Left lung (tissue), 10 donors: ENCODE data around the gene R3HDM2. TPM values are rescaled to one million over a fixed set of nuclear protein-coding genes. Genes with fewer than 3 reads are reported as not detected.
A peak's percentile ranks its signal among the peaks of the same experiment; 100 is the strongest.
"Not testable (repeated sequence)": the region's sequence is repeated elsewhere in the genome, so short reads cannot be mapped to it uniquely, and the experiment has no call there.

Experiments
- ATAC-seq: fragments of 200-7000 bp; cut with Tn5 transposase; one replicate; pipeline ENCODE4 v1.9.1; 2020; ENCODE audit warnings: moderate library complexity
- DNase-seq, 4 donors: peaks; one replicate each; pipeline ENCODE4 v3.0.0-alpha.2; 2013 to 2020
- H3K27ac ChIP-seq, 2 donors: fragments of 200-600 bp; sonication (generic) in 1 of 2; one replicate each; pipeline versions ENCODE4 v1.5.0 to v1.8.0; 2020 to 2021
- H3K27me3 ChIP-seq, 2 donors: fragments of 200-600 bp; sonication (generic) in 1 of 2; one replicate each; pipeline versions ENCODE4 v1.5.0 to v1.8.0; 2020 to 2021
- H3K36me3 ChIP-seq, 2 donors: fragments of 200-600 bp; sonication (generic) in 1 of 2; one replicate each; pipeline versions ENCODE4 v1.5.0 to v1.8.0; 2020 to 2021
- H3K4me1 ChIP-seq, 2 donors: fragments of 200-600 bp; one replicate each; pipeline ENCODE4 v1.8.0; 2021
- H3K4me3 ChIP-seq, 2 donors: fragments of 200-600 bp; sonication (generic) in 1 of 2; one replicate each; pipeline versions ENCODE4 v1.5.0 to v1.8.0; 2020 to 2021; ENCODE audit warnings: mild to moderate bottlenecking in 1 of 2
- H3K9me3 ChIP-seq, 2 donors: fragments of 200-600 bp; sonication (generic) in 1 of 2; one replicate each; pipeline versions ENCODE4 v1.5.0 to v1.8.0; 2020 to 2021
- intact Hi-C, 2 donors: fragments of 100-400 bp; cut with DNase I; formaldehyde crosslinking; loops; one replicate each; pipeline versions ENCODE4 v1.11.2 to v1.14.2; 2022
- polyA plus RNA-seq, 6 donors: library from polyadenylated mRNA; unstranded; fragments of 120-200 nt; gene quantifications; one replicate each; pipeline ENCODE4 v1.2.1, GENCODE V29; 2013; ENCODE audit not compliant: insufficient read length in 6 of 6
- total RNA-seq, 2 donors: library from RNA; stranded (reverse); fragmentation: NEBNext Ultra II Directional; extraction: Animal tissue kit (Norgen Biotek cat#: 25700); gene quantifications; one replicate each; pipeline ENCODE4 v1.2.1, GENCODE V29; 2021
- TF ChIP-seq, protein P1 (sequence below), 2 donors: fragments of 200-600 bp; sonication (generic) in 1 of 2; IDR thresholded peaks; one replicate each; pipeline versions ENCODE4 v1.5.0 to v1.8.0; 2021; ENCODE audit warnings: antibody characterized with exemption in 2 of 2
- donor health status: DM: no; HTN: yes; CAD: no.
- donor health status: DM: no; HTN: no; CAD: no.

R3HDM2 gene
- total and polyA plus RNA-seq, 8 donors = 52.4 to 92.3 (median 79.8) TPM

DNA sequence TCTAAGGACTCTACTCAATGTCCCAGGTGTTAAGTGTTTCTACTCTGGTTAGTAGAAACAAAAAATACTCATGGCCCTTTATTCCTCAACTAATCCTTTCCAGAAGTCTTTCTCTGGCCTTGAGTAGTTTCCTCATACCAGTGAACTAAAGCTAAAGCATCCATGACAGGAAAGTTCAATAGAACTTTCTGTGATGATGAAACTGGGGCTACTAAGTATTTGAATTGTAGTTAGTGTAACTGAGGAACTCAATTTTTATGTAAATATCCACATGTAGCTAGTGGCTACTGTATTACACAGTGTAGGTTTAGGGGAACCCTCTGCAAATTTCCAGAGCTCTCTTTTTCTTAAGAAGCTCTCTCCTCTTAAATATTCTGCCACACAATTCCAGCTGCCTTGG, 63.7 kb downstream of the R3HDM2 start:
- no peaks in the 10 kb centered on the region for H3K36me3 ChIP-seq
- peaks cover 0 to 2% of the 10 kb centered on the region in 2 donors for H3K4me1 ChIP-seq
- H3K27me3 ChIP-seq = no peaks in the 10 kb centered on the region
- DNase-seq (no peak), ATAC-seq (peak; percentile 20)
- intact Hi-C loops = no loop called here
- peaks cover 0 to 6% of the 10 kb centered on the region in 2 donors for H3K9me3 ChIP-seq
- TF ChIP-seq, protein P1, sequence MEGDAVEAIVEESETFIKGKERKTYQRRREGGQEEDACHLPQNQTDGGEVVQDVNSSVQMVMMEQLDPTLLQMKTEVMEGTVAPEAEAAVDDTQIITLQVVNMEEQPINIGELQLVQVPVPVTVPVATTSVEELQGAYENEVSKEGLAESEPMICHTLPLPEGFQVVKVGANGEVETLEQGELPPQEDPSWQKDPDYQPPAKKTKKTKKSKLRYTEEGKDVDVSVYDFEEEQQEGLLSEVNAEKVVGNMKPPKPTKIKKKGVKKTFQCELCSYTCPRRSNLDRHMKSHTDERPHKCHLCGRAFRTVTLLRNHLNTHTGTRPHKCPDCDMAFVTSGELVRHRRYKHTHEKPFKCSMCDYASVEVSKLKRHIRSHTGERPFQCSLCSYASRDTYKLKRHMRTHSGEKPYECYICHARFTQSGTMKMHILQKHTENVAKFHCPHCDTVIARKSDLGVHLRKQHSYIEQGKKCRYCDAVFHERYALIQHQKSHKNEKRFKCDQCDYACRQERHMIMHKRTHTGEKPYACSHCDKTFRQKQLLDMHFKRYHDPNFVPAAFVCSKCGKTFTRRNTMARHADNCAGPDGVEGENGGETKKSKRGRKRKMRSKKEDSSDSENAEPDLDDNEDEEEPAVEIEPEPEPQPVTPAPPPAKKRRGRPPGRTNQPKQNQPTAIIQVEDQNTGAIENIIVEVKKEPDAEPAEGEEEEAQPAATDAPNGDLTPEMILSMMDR (IDR thresholded peaks at IDR 0.05) = no peak
- no peak overlapping the region for H3K4me3 ChIP-seq
- no peak overlapping the region for H3K27ac ChIP-seq

DNA sequence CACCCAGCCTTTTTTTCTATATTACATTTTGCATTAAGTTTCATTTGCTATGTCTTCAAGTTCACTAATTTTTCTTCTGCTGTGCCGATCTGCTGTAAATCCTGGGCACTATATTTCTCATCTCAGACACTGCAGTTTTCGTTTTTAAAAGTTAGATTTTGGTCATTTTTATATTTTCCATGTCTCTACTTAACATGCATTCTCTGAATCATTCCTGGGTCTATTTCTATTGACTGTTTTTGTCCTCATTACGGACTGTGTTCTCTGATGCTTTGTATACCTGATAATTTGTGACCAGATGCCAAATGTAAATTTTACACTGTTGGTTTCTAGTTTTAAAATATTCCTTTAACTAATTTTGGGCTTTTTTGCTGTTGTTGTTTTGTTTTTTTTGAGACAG, 64.5 kb downstream of the R3HDM2 start:
- no peaks in the 10 kb centered on the region for H3K27me3 ChIP-seq
- ATAC-seq (no peak), DNase-seq (no peak)
- TF ChIP-seq, protein P1 (IDR thresholded peaks at IDR 0.05) = no peak
- intact Hi-C loops = no loop called here
- H3K36me3 ChIP-seq = no peaks in the 10 kb centered on the region
- no peak overlapping the region for H3K4me3 ChIP-seq
- H3K9me3 ChIP-seq = peaks cover 0 to 6% of the 10 kb centered on the region in 2 donors
- no peaks in the 10 kb centered on the region for H3K4me1 ChIP-seq
- H3K27ac ChIP-seq = no peak overlapping the region

DNA sequence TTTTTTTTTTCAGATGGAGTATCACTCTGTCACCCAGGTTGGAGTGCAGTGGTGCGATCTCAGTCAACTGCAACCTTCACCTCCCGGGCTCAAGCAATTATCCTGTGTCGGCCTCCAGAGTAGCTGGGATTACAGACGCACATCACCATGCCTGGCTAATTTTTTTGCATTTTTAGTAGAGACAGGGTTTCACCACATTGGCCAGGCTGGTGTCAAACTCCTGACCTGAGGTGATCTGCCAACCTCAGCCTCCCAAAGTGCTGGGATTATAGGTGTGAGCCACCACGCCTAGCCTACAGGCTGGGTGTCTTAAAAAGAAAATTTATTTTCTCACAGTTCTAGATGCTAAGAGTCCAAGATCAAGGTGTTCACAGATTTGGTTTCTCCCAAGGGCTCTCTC, 66.7 kb downstream of the R3HDM2 start:
- H3K27me3 ChIP-seq, H3K9me3 ChIP-seq, DNase-seq, H3K4me1 ChIP-seq, H3K36me3 ChIP-seq, intact Hi-C loops, H3K27ac ChIP-seq, ATAC-seq, H3K4me3 ChIP-seq: not testable (repeated sequence)

DNA sequence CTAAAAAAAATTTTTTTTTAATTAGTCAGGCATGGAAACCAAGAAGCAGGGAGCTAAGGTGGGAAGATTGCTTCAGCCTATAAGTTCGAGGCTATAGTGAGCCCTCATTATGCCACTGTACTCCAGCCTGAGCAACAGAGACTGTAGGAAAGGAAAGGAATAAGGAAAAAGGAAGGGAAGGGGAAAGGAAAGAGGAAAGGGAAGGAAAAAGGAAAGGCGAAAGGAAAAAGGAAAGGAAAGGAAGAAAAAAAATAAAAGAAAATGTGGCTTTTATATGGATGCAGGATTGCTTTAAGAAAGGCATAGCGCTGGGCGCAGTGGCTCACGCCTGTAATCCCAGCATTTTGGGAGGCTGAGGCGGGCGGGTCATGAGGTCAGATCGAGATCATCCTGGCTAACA, 70.4 kb downstream of the R3HDM2 start:
- no peaks in the 10 kb centered on the region for H3K4me1 ChIP-seq
- H3K27me3 ChIP-seq = no peaks in the 10 kb centered on the region
- no peak overlapping the region for H3K4me3 ChIP-seq
- no peak for DNase-seq
- TF ChIP-seq, protein P1 (IDR thresholded peaks at IDR 0.05) = no peak
- H3K27ac ChIP-seq = no peak overlapping the region
- peaks cover 0 to 14% of the 10 kb centered on the region in 2 donors for H3K36me3 ChIP-seq
- H3K9me3 ChIP-seq = no peaks in the 10 kb centered on the region
- no peak for ATAC-seq
- intact Hi-C loops = no loop called here

DNA sequence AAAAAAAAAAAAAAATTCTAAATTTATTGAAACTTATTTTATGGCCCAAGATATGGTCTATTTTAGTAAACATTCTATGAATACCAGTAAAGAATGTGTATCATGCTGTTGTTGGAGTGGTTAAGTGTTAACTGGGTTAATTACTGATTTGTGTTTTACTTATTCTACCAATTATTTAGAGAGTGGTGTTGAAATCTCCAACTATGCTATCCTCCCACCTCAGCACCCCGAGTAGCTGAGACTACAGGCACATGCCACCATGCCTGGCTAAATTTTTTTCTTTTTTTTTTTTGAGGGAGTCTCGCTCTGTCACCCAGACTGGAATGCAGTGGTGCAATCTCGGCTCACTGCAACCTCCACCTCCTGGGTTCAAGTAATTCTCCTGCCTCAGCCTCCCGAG, 72.2 kb downstream of the R3HDM2 start:
- ATAC-seq = no peak
- Histone ChIP-seq H3K27ac (no peak overlapping the region), H3K4me1 (no peaks in the 10 kb centered on the region), H3K4me3 (no peak overlapping the region), H3K36me3 (peaks cover 0 to 14% of the 10 kb centered on the region in 2 donors), H3K9me3 (no peaks in the 10 kb centered on the region), H3K27me3 (no peaks in the 10 kb centered on the region)
- no peak for DNase-seq
- TF ChIP-seq, protein P1 (IDR thresholded peaks at IDR 0.05) = no peak
- intact Hi-C loops = no loop called here

DNA sequence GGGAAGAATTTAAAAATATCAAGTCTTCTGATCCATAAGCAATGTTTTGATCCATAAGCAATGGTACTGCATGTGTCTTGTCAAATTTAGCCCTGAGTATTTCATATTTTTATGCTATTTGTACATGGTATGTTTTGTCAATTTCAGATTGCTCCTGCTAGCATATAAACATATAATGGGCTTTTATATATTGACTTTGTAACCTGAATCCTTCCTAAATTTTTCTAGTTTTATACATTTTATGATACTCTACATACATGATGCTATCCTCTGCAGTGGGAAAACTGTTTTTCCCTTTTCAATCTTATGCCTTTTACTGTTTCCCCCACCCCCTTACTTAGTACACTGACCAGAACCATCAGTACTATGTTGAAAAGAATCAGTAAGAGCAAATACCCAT, 75.1 kb downstream of the R3HDM2 start:
- no peaks in the 10 kb centered on the region for H3K9me3 ChIP-seq
- no peaks in the 10 kb centered on the region for H3K4me1 ChIP-seq
- ATAC-seq (no peak), DNase-seq (no peak)
- intact Hi-C loops = no loop called here
- TF ChIP-seq, protein P1 (IDR thresholded peaks at IDR 0.05) = no peak
- H3K27ac ChIP-seq = no peak overlapping the region
- peaks cover 0 to 14% of the 10 kb centered on the region in 2 donors for H3K36me3 ChIP-seq
- no peak overlapping the region for H3K4me3 ChIP-seq
- no peaks in the 10 kb centered on the region for H3K27me3 ChIP-seq
